H1 (cell line): ENCODE measurements around the gene ARHGEF4. TPM values are rescaled to one million over a fixed set of nuclear protein-coding genes. Genes with fewer than 3 reads are reported as not detected.

Experiments used
- ASH2L ChIP-seq: fragments of 200-600, 300-600 bp; sonication (generic); IDR thresholded peaks from one replicate; pipeline ENCODE4 v1.7.1; 2017; ENCODE audit warnings: low read length
- BRCA1 ChIP-seq: IDR thresholded peaks from 2 replicates; pipeline ENCODE4 v1.6.1; 2012; ENCODE audit warnings: low read depth, low read length, improper control_type of control experiment
- NANOG ChIP-seq: IDR thresholded peaks from 2 replicates; pipeline ENCODE4 v1.6.1; 2011; ENCODE audit warnings: low read length, low read depth, mild to moderate bottlenecking, inconsistent platforms; ENCODE audit not compliant: insufficient read depth, poor library complexity, severe bottlenecking
- RAD21 ChIP-seq, 2 experiments: IDR thresholded peaks in 1 of 2; conservative IDR thresholded peaks in 1 of 2; 2 replicates each; pipeline ENCODE4 v1.6.1; 2011; ENCODE audit warnings: low read depth in 2 of 2, low read length in 2 of 2, improper control_type of control experiment in 1 of 2, inconsistent platforms in 1 of 2, mild to moderate bottlenecking in 1 of 2, moderate library complexity in 1 of 2
- SP4 ChIP-seq: IDR thresholded peaks from 2 replicates; pipeline ENCODE4 v1.6.1; 2012; ENCODE audit warnings: low read length, inconsistent platforms
- polyA plus RNA-seq, 7 experiments: library from polyadenylated mRNA; depleted of rRNA in 3 of 7; stranded (reverse) in 5 of 7; unstranded in 2 of 7; fragments of >200 nt in 5 of 7; fragments of 200-250 nt in 2 of 7; gene quantifications; 1 replicate in 5 of 7; 2 replicates in 1 of 7; 4 replicates in 1 of 7; pipeline versions ENCODE4 v1.2.1 to v1.2.3, GENCODE V29; 2011 to 2013; ENCODE audit warnings: missing spikeins in 2 of 7, mixed read lengths in 2 of 7
- total RNA-seq: library from RNA; stranded (reverse); fragmentation: NEBNext Ultra II Directional; extraction: Animal tissue kit (Norgen Biotek cat#: 25700); gene quantifications from 2 replicates; pipeline ENCODE4 v1.2.1, GENCODE V29; 2021

ARHGEF4 gene
- total and polyA plus RNA-seq, 2 of the 8 experiments (the other 6 are each of a cell fraction or from before 2014, with no cell fraction given): 10.6 to 14.6 TPM

- TF ChIP-seq SP4 (no peak), BRCA1 (no peak), RAD21 (IDR thresholded peaks at IDR 0.05 in 1 of 2, conservative IDR thresholded peaks at IDR 0.05 in 1 of 2; ENCODE audit: low read depth in 2 of 2, low read length in 2 of 2) (no peak), NANOG (no peak), ASH2L (no peak)
Measured at GRCh38 chr2:131045286-131046027, 208.7 kb downstream of the ARHGEF4 start (continued).
